ENCODE results near the gene MROH9.

The MROH9 gene

DNA sequence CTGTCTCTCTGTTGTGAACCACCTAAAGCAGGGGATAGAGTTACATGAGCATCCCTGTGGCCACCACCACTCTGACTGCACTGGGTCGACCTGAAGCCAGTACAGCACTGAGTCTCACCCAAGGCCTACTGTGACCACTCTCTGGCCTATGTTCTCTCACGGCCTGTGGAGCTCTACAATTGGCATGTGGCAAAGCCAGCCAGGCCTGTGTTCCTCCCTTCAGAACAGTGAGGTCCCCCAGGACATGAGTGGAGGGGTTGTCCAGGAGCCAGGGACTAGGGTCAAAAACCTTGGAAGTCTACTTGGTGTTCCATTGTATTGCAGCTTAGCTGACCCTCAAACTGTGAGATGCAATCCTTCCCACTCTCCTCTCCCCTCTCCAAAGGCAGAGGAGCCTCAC, 112.7 kb downstream of the MROH9 start:
- no peaks in the 10 kb centered on the region for H3K36me3 ChIP-seq (ENCODE audit: insufficient read depth)
- no peak overlapping the region for H2AFZ ChIP-seq (ENCODE audit: low read depth)
- H3K4me2 ChIP-seq: no peak overlapping the region
- H4K20me1 ChIP-seq (ENCODE audit: insufficient read depth): no peaks in the 10 kb centered on the region
- H3K9ac ChIP-seq: no peak overlapping the region
- no peaks in the 10 kb centered on the region for H3K79me2 ChIP-seq (ENCODE audit: insufficient read depth, low read depth)
- H3K4me3 ChIP-seq (IDR thresholded peaks at IDR 0.05; ENCODE audit: insufficient read depth, low read depth, low read length): no peak overlapping the region
- no peak for TF ChIP-seq CTCF (conservative IDR thresholded peaks at IDR 0.05; ENCODE audit: low read depth, low read length)
- H3K4me1 ChIP-seq (ENCODE audit: low read depth, poor library complexity, severe bottlenecking): no peaks in the 10 kb centered on the region
- no peaks in the 10 kb centered on the region for H3K27me3 ChIP-seq (ENCODE audit: insufficient read depth, low read depth)
- H3K27ac ChIP-seq: no peak overlapping the region

GRCh38 chr1:171052977-171053376, 117.6 kb downstream of the MROH9 start:
- TF ChIP-seq CTCF (conservative IDR thresholded peaks at IDR 0.05; ENCODE audit: low read depth, low read length): no peak
- Histone ChIP-seq H3K36me3 (ENCODE audit: insufficient read depth) (no peaks in the 10 kb centered on the region), H3K4me2 (no peak overlapping the region), H4K20me1 (ENCODE audit: insufficient read depth) (no peaks in the 10 kb centered on the region), H3K27ac (no peak overlapping the region), H3K4me3 (IDR thresholded peaks at IDR 0.05; ENCODE audit: insufficient read depth, low read depth, low read length) (no peak overlapping the region), H3K27me3 (ENCODE audit: insufficient read depth, low read depth) (no peaks in the 10 kb centered on the region), H3K79me2 (ENCODE audit: insufficient read depth, low read depth) (no peaks in the 10 kb centered on the region), H3K9ac (no peak overlapping the region), H2AFZ (ENCODE audit: low read depth) (no peak overlapping the region), H3K4me1 (ENCODE audit: low read depth, poor library complexity, severe bottlenecking) (no peaks in the 10 kb centered on the region)

DNA sequence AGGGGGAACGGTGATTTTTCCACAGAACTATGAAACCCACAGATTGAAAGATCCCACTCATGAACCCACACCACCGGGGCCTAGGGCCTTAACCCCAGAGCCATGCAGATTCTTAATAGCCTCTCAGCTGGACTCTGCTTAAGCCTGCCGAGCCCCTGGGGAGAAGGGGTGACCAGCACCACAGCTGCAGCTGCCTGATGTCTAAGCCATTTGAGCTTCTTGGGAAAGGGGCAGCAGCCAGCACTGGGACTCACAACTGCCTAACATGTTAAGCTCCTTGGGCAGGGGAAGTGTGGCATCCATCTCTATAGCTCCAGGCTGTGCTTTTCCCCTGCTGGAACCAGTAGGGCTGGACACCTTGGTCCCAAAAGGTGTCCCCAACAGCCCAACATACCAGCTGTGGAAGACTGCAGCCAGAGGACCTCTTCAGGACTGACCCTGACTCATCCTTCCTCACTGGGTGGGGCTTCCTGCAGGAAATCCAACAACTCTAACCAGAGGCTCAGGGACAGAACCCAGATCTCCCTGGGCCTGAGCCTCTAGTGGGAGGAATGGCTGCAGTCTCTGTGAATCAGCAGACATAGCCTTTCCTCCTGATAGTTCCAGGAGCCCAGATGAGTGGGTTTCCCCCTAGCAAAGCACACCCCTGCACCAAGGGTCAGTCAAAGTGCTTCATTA, 120.8 kb downstream of the MROH9 start:
- no peaks in the 10 kb centered on the region for H4K20me1 ChIP-seq (ENCODE audit: insufficient read depth)
- H3K4me2 ChIP-seq: no peak overlapping the region
- no peak for TF ChIP-seq CTCF (conservative IDR thresholded peaks at IDR 0.05; ENCODE audit: low read depth, low read length)
- H2AFZ ChIP-seq (ENCODE audit: low read depth): no peak overlapping the region
- no peaks in the 10 kb centered on the region for H3K79me2 ChIP-seq (ENCODE audit: insufficient read depth, low read depth)
- H3K4me3 ChIP-seq (IDR thresholded peaks at IDR 0.05; ENCODE audit: insufficient read depth, low read depth, low read length): no peak overlapping the region
- H3K36me3 ChIP-seq (ENCODE audit: insufficient read depth): no peaks in the 10 kb centered on the region
- H3K9ac ChIP-seq: no peak overlapping the region
- no peaks in the 10 kb centered on the region for H3K27me3 ChIP-seq (ENCODE audit: insufficient read depth, low read depth)
- no peaks in the 10 kb centered on the region for H3K4me1 ChIP-seq (ENCODE audit: low read depth, poor library complexity, severe bottlenecking)
- H3K27ac ChIP-seq: no peak overlapping the region

DNA sequence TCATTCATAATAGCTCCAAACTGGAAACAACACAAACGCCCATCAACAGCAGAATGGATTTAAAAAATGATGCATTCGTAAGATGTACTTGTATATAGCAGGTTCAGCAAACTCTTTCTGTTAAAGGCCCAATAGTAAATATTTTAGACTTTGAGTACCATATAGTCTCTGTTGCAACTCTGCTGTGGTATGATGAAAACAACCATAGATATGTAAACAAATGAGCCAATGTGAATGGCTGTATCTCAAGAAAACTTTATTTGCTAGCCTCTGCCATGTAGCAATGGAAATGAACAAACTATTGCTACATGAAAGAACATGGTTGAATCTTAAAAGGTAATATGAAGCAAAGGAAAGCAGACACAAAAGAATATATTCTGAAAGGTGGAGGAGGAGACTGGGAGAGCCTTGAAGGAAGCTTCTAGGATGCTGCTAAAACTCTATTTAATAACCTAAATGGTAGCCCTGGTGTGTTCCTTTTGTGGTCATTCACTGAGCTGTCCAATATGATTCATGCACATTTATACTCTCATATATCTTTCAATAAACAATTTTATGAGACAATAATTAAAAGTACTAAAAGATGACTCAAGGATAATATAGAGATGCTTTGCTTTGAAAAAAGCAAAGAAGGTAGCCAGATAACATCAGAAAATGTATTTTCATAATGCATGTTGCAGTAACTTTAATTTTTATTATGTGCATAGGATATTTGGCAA, 126.2 kb downstream of the MROH9 start:
- no peak overlapping the region for H3K9ac ChIP-seq
- H3K4me2 ChIP-seq: no peak overlapping the region
- no peak overlapping the region for H3K4me3 ChIP-seq (IDR thresholded peaks at IDR 0.05; ENCODE audit: insufficient read depth, low read depth, low read length)
- H3K36me3 ChIP-seq (ENCODE audit: insufficient read depth): no peaks in the 10 kb centered on the region
- no peaks in the 10 kb centered on the region for H3K4me1 ChIP-seq (ENCODE audit: low read depth, poor library complexity, severe bottlenecking)
- H2AFZ ChIP-seq (ENCODE audit: low read depth): no peak overlapping the region
- H3K79me2 ChIP-seq (ENCODE audit: insufficient read depth, low read depth): no peaks in the 10 kb centered on the region
- no peak overlapping the region for H3K27ac ChIP-seq
- no peak for TF ChIP-seq CTCF (conservative IDR thresholded peaks at IDR 0.05; ENCODE audit: low read depth, low read length)
- H4K20me1 ChIP-seq (ENCODE audit: insufficient read depth): no peaks in the 10 kb centered on the region
- no peaks in the 10 kb centered on the region for H3K27me3 ChIP-seq (ENCODE audit: insufficient read depth, low read depth)

Measured in KMS-11 (cell line).